ES-I3 (cell line): ENCODE measurements around the gene DOP1A.

Source experiments
- H3K36me3 ChIP-seq: 2 replicates; pipeline ENCODE4 v1.6.1; 2013; ENCODE audit warnings: mild to moderate bottlenecking, low read length, control low read depth, moderate library complexity; ENCODE audit not compliant: insufficient read depth
- H3K4me1 ChIP-seq: 2 replicates; pipeline ENCODE4 v1.6.1; 2013; ENCODE audit warnings: mild to moderate bottlenecking, control low read depth, low read length; ENCODE audit not compliant: insufficient read depth
- H3K9ac ChIP-seq: 2 replicates; pipeline ENCODE4 v1.6.1; 2013; ENCODE audit warnings: low read depth, mild to moderate bottlenecking, low read length, moderate library complexity
- H3K9me3 ChIP-seq: 2 replicates; pipeline ENCODE4 v1.6.1; 2013; ENCODE audit warnings: mild to moderate bottlenecking, low read length, moderate library complexity; ENCODE audit not compliant: control insufficient read depth, insufficient read depth

Gene DOP1A

GRCh38 chr6:83108378-83108777 lies 40.9 kb downstream of the DOP1A start:
- H3K9me3 ChIP-seq, result no peaks in the 10 kb centered on the region
- H3K36me3 ChIP-seq, result no peaks in the 10 kb centered on the region; the same call in 1 of the 2 replicates
- H3K4me1 ChIP-seq, result no peaks in the 10 kb centered on the region
- H3K9ac ChIP-seq, result no peak overlapping the region

GRCh38 chr6:83113258-83113657 lies 45.8 kb downstream of the DOP1A start:
- no peaks in the 10 kb centered on the region; the same call in 1 of the 2 replicates for H3K36me3 ChIP-seq
- no peaks in the 10 kb centered on the region for H3K9me3 ChIP-seq
- no peaks in the 10 kb centered on the region for H3K4me1 ChIP-seq
- H3K9ac ChIP-seq, result no peak overlapping the region

GRCh38 chr6:83114164-83114563 lies 46.7 kb downstream of the DOP1A start:
- H3K9ac ChIP-seq, result no peak overlapping the region
- no peaks in the 10 kb centered on the region for H3K9me3 ChIP-seq
- no peaks in the 10 kb centered on the region for H3K4me1 ChIP-seq
- H3K36me3 ChIP-seq, result no peaks in the 10 kb centered on the region; the same call in 1 of the 2 replicates

- Histone ChIP-seq H3K36me3 (no peaks in the 10 kb centered on the region), H3K9ac (no peak overlapping the region), H3K4me1 (no peaks in the 10 kb centered on the region), H3K9me3 (no peaks in the 10 kb centered on the region)
Observed at GRCh38 chr6:83117802-83118201, 50.3 kb downstream of the DOP1A start.

- H3K36me3 ChIP-seq, result no peaks in the 10 kb centered on the region
- no peaks in the 10 kb centered on the region for H3K9me3 ChIP-seq
- H3K9ac ChIP-seq, result no peak overlapping the region
- H3K4me1 ChIP-seq, result no peaks in the 10 kb centered on the region
Observed at GRCh38 chr6:83119742-83120300, 52.4 kb downstream of the DOP1A start.

- H3K4me1 ChIP-seq, result peaks cover 5% of the 10 kb centered on the region
- no peaks in the 10 kb centered on the region for H3K9me3 ChIP-seq
- no peak overlapping the region for H3K9ac ChIP-seq
- peaks cover 4% of the 10 kb centered on the region; the same call in 1 of the 2 replicates for H3K36me3 ChIP-seq
Observed at GRCh38 chr6:83124553-83124952, 57.1 kb downstream of the DOP1A start.

GRCh38 chr6:83125425-83125824 lies 58.0 kb downstream of the DOP1A start:
- no peak overlapping the region for H3K9ac ChIP-seq
- no peaks in the 10 kb centered on the region for H3K9me3 ChIP-seq
- peaks cover 5% of the 10 kb centered on the region for H3K4me1 ChIP-seq
- H3K36me3 ChIP-seq, result peaks cover 4% of the 10 kb centered on the region

- Histone ChIP-seq H3K4me1 (peaks cover 5% of the 10 kb centered on the region), H3K9ac (no peak overlapping the region), H3K36me3 (peaks cover 4% of the 10 kb centered on the region), H3K9me3 (no peaks in the 10 kb centered on the region)
Observed at GRCh38 chr6:83126223-83126622, 58.8 kb downstream of the DOP1A start.

GRCh38 chr6:83126807-83127206 lies 59.3 kb downstream of the DOP1A start:
- Histone ChIP-seq H3K4me1 (peaks cover 5% of the 10 kb centered on the region), H3K9me3 (no peaks in the 10 kb centered on the region), H3K9ac (no peak overlapping the region), H3K36me3 (peaks cover 4% of the 10 kb centered on the region)

- no peaks in the 10 kb centered on the region for H3K9me3 ChIP-seq
- H3K9ac ChIP-seq, result no peak overlapping the region
- H3K4me1 ChIP-seq, result peaks cover 5% of the 10 kb centered on the region
- H3K36me3 ChIP-seq, result peaks cover 7% of the 10 kb centered on the region
Observed at GRCh38 chr6:83127258-83127657, 59.8 kb downstream of the DOP1A start.

- H3K36me3 ChIP-seq, result peaks cover 7% of the 10 kb centered on the region
- H3K4me1 ChIP-seq, result peaks cover 5% of the 10 kb centered on the region
- no peaks in the 10 kb centered on the region for H3K9me3 ChIP-seq
- H3K9ac ChIP-seq, result no peak overlapping the region
Observed at GRCh38 chr6:83127976-83128375, 60.5 kb downstream of the DOP1A start.

GRCh38 chr6:83132121-83132520 lies 64.7 kb downstream of the DOP1A start:
- no peaks in the 10 kb centered on the region for H3K9me3 ChIP-seq
- peaks cover 7% of the 10 kb centered on the region for H3K36me3 ChIP-seq
- no peak overlapping the region for H3K9ac ChIP-seq
- H3K4me1 ChIP-seq, result no peaks in the 10 kb centered on the region

GRCh38 chr6:83138118-83138722 lies 70.7 kb downstream of the DOP1A start:
- H3K9me3 ChIP-seq, result no peaks in the 10 kb centered on the region
- peaks cover 4% of the 10 kb centered on the region; the same call in 1 of the 2 replicates for H3K36me3 ChIP-seq

GRCh38 chr6:83138758-83139157 lies 71.3 kb downstream of the DOP1A start:
- H3K9ac ChIP-seq, result no peak overlapping the region
- no peaks in the 10 kb centered on the region for H3K9me3 ChIP-seq
- H3K36me3 ChIP-seq, result peaks cover 4% of the 10 kb centered on the region; the same call in 1 of the 2 replicates
- no peaks in the 10 kb centered on the region for H3K4me1 ChIP-seq

More at GRCh38 chr6:83138118-83138722, 70.7 kb downstream of the DOP1A start:
- no peaks in the 10 kb centered on the region for H3K4me1 ChIP-seq
- H3K9ac ChIP-seq, result no peak overlapping the region

- no peak overlapping the region for H3K9ac ChIP-seq
- H3K4me1 ChIP-seq, result no peaks in the 10 kb centered on the region
- no peaks in the 10 kb centered on the region for H3K9me3 ChIP-seq
- no peaks in the 10 kb centered on the region; the same call in 1 of the 2 replicates for H3K36me3 ChIP-seq
Observed at GRCh38 chr6:83151114-83151513, 83.6 kb downstream of the DOP1A start.
